NT2/D1 (cell line): ENCODE results near the gene MDM2.

Source experiments
- DNase-seq: peaks from one replicate; pipeline ENCODE4 v3.0.0-alpha.2; 2011; ENCODE audit warnings: low read depth, low spot score
- H3K27me3 ChIP-seq: 2 replicates; pipeline ENCODE4 v1.6.0; 2011; ENCODE audit warnings: mild to moderate bottlenecking; ENCODE audit not compliant: insufficient read length, insufficient read depth
- H3K36me3 ChIP-seq: 2 replicates; pipeline ENCODE4 v1.6.1; 2011; ENCODE audit warnings: mild to moderate bottlenecking, low read length, mixed read lengths; ENCODE audit not compliant: insufficient read depth, insufficient read length
- H3K4me1 ChIP-seq: 2 replicates; pipeline ENCODE4 v1.5.1; 2011; ENCODE audit not compliant: insufficient read depth, insufficient read length
- H3K4me3 ChIP-seq: 2 replicates; pipeline ENCODE4 v1.5.1; 2011; ENCODE audit warnings: low read depth; ENCODE audit not compliant: insufficient read length
- H3K9ac ChIP-seq: 2 replicates; pipeline ENCODE4 v1.6.0; 2011; ENCODE audit warnings: low read depth; ENCODE audit not compliant: insufficient read length
- H3K9me3 ChIP-seq: 2 replicates; pipeline ENCODE4 v1.5.1; 2011; ENCODE audit warnings: mild to moderate bottlenecking, low read length; ENCODE audit not compliant: insufficient read depth
- SUZ12 ChIP-seq: IDR thresholded peaks from 2 replicates; pipeline ENCODE4 v1.6.1; 2011; ENCODE audit not compliant: insufficient read length, insufficient read depth; ENCODE audit errors: extremely low read depth
- YY1 ChIP-seq: IDR thresholded peaks from 2 replicates; pipeline ENCODE4 v1.6.1; 2011; ENCODE audit not compliant: insufficient read length, insufficient read depth
- ZNF274 ChIP-seq: IDR thresholded peaks from 2 replicates; pipeline ENCODE4 v1.6.1; 2011; ENCODE audit warnings: mild to moderate bottlenecking, low read depth, low read length

Gene MDM2

GRCh38 chr12:68766646-68767045 is 41.3 kb upstream of the MDM2 start:
- no peak overlapping the region for H3K9ac ChIP-seq
- H3K4me3 ChIP-seq, result no peak overlapping the region
- no peaks in the 10 kb centered on the region for H3K9me3 ChIP-seq
- H3K27me3 ChIP-seq, result no peaks in the 10 kb centered on the region
- no peak for DNase-seq
- H3K36me3 ChIP-seq, result peaks cover 30% of the 10 kb centered on the region
- no peaks in the 10 kb centered on the region for H3K4me1 ChIP-seq
- TF ChIP-seq ZNF274 (no peak), SUZ12 (no peak)

- Histone ChIP-seq H3K4me3 (no peak overlapping the region), H3K4me1 (no peaks in the 10 kb centered on the region), H3K27me3 (no peaks in the 10 kb centered on the region), H3K9me3 (no peaks in the 10 kb centered on the region), H3K9ac (no peak overlapping the region), H3K36me3 (peaks cover 25% of the 10 kb centered on the region)
- no peak for DNase-seq
- TF ChIP-seq ZNF274 (no peak), SUZ12 (no peak), YY1 (no peak)
These were observed 40.8 kb upstream of the MDM2 start for GRCh38 chr12:68767191-68767590.

GRCh38 chr12:68768431-68768939 is 39.5 kb upstream of the MDM2 start:
- no peak for TF ChIP-seq SUZ12
- TF ChIP-seq ZNF274, result no peak
- DNase-seq, result no peak
- Histone ChIP-seq H3K4me3 (no peak overlapping the region), H3K4me1 (no peaks in the 10 kb centered on the region), H3K9ac (no peak overlapping the region), H3K36me3 (peaks cover 19% of the 10 kb centered on the region), H3K27me3 (no peaks in the 10 kb centered on the region), H3K9me3 (no peaks in the 10 kb centered on the region)

- TF ChIP-seq ZNF274 (no peak), YY1 (no peak), SUZ12 (no peak)
- no peaks in the 10 kb centered on the region for H3K4me1 ChIP-seq
These were observed 38.0 kb upstream of the MDM2 start for GRCh38 chr12:68769941-68770340.

GRCh38 chr12:68771223-68771925 is 36.6 kb upstream of the MDM2 start:
- H3K4me1 ChIP-seq, result no peaks in the 10 kb centered on the region
- H3K9ac ChIP-seq, result no peak overlapping the region
- no peaks in the 10 kb centered on the region for H3K9me3 ChIP-seq
- no peak for DNase-seq
- H3K27me3 ChIP-seq, result no peaks in the 10 kb centered on the region
- H3K4me3 ChIP-seq, result no peak overlapping the region
- peaks cover 6% of the 10 kb centered on the region for H3K36me3 ChIP-seq
- no peak for TF ChIP-seq ZNF274
- no peak for TF ChIP-seq YY1
- no peak for TF ChIP-seq SUZ12

More at GRCh38 chr12:68769941-68770340, 38.0 kb upstream of the MDM2 start:
- Histone ChIP-seq H3K36me3 (peaks cover 11% of the 10 kb centered on the region), H3K4me3 (no peak overlapping the region), H3K9ac (no peak overlapping the region), H3K27me3 (no peaks in the 10 kb centered on the region), H3K9me3 (no peaks in the 10 kb centered on the region)
- no peak for DNase-seq

DNA sequence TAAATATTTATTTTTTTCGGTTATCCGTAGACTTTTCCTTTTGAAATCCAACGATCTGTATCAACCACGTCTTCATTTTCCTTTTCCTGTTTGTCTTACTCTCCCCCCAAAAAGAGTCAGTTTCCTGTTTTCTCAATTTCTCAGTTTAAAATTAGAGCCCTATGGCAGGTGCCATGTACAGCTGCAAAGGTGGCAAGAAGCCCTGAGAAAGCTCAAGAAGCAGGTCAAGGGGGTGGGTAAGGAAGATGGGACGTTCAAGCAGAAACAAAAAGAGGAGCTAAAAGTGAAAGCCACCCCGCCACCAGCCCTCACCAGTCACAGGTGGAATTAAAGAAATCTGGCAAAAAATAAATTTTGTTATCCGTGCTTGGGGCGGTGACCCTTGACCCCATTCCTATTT is 35.3 kb upstream of the MDM2 start:
- Histone ChIP-seq H3K36me3 (no peaks in the 10 kb centered on the region), H3K4me1 (no peaks in the 10 kb centered on the region), H3K9me3 (no peaks in the 10 kb centered on the region), H3K27me3 (no peaks in the 10 kb centered on the region), H3K4me3 (no peak overlapping the region), H3K9ac (no peak overlapping the region)
- DNase-seq, result no peak
- no peak for TF ChIP-seq SUZ12
- TF ChIP-seq YY1, result no peak
- TF ChIP-seq ZNF274, result no peak

- Histone ChIP-seq H3K36me3 (no peaks in the 10 kb centered on the region), H3K9ac (no peak overlapping the region), H3K4me1 (no peaks in the 10 kb centered on the region), H3K4me3 (no peak overlapping the region), H3K27me3 (no peaks in the 10 kb centered on the region), H3K9me3 (no peaks in the 10 kb centered on the region)
- DNase-seq, result no peak
- TF ChIP-seq ZNF274 (no peak), SUZ12 (no peak), YY1 (no peak)
These were observed 34.4 kb upstream of the MDM2 start for GRCh38 chr12:68773582-68773981.
